HG03045 (cell line): ENCODE measurements around the gene HOPX.
"Not testable (repeated sequence)": the region's sequence is repeated elsewhere in the genome, so short reads cannot be mapped to it uniquely, and the experiment has no call there.

Source experiments
- ATAC-seq: cut with Tn5 transposase; IDR thresholded peaks from one replicate; pipeline ENCODE4 v1.9.1; 2021; ENCODE audit warnings: mild to moderate bottlenecking, moderate library complexity; ENCODE audit not compliant: unreplicated experiment

HOPX gene

DNA sequence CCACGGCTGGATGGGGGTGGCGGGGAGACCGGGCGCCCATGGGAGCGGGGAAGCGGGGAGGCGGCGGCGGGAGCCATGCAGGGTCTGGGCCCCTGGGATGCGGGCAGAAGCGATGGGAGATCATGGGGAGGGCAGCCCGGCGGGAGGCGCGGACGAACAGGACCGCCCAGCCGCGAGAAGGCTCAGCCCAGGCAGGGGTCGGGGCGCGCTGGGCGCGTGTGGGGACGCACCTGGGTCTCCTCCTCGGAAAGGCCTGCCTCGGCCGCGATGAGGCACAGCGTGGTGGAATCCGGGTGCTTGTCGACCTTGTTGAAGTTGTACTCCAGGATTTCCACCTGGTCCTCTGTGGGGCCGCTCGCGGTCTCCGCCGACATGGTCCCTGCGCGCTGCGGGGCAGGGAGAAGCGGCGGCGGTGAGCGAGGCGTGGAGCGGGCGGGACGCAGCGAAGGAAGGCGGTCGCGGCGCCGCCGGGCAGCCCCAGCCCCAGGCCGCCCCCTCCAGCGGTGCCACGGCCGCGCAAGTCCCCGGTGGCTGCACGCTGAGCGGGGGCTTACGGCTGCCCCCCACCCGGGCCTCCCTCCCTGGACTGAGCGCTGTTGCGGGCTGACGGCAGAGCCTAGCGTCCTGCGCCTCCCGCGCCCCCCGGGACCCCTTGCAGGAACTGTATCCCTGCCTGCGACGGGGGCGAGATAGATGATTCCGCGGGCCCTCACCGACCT, 25.3 kb downstream of the HOPX start:
- ATAC-seq: no peak

DNA sequence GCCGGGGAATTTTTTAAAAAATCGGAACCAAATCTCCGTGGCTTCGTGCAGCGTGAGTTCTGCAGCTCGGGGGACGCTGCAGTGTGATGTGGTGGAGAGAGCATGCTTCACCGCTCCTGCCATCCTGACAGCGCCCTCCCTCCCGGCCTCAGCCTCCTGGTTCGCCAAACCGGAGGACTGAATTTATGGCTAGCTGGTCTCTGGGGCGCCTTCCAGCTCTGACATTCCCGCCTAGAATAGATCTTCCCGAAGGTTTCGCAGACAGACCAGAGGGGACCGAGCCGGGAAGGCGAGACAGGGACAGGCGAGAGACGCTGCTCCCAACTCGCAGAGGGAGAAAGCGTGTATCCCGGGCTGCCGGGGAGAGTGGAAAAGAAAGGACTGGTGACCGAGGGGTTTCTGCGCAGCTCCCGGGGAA, 25.9 kb downstream of the HOPX start:
- ATAC-seq: no peak

DNA sequence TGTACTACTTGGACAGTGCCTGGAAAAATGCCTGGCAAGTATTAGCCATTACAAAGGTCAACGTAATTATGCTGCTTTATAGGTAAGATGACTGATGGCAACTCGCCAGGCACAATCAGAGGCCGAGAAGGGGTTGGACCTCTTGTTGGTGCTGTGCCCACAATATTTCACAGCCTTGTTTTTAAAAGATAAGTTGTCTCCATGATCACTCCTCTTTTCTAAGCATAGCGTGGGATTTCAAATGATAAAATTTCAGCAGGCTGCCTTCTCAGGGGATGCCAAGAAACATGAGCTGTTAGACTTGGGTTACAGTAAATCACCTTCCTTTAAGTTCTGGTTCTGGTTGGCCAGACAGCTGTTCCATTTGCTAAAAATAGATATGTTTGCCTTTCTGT, 26.9 kb downstream of the HOPX start:
- no peak for ATAC-seq

DNA sequence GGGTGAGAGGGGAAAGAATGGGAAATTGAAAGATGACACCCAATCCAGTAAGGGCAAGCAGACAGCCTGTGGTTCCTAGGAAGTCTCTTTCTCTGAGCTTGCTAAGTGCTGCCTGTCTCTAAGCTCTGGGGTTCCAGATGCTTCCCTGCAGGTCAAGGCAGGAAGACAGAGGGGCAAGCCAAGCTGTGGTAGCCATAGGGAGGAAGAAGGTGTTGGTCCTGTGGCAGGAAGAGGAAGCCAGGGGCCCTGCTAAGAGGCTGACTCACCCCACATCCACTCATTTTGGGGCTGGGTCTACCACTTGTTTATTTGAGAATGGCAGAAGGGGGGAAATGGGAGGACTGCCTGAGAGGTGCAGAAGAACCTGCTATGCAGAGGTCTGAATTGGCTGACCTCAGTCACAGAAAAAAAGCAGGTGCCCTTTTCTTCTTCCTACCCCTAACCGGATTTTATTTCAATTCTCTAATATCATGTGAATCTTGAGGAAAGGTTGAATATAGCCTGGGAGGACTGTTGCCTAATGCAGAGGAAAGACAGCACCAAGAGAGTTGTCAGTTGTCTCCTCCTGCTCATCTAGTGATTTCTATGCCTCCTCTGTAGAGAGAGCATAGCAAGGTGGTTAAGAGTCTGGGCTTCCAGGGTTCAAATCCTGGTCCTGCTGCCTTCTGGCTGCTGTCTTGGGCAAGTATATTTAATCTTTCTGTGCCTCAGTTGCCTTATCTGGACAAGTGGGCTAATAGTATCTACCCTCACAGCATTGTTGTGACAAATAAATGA, 27.4 kb downstream of the HOPX start:
- ATAC-seq: no peak

DNA sequence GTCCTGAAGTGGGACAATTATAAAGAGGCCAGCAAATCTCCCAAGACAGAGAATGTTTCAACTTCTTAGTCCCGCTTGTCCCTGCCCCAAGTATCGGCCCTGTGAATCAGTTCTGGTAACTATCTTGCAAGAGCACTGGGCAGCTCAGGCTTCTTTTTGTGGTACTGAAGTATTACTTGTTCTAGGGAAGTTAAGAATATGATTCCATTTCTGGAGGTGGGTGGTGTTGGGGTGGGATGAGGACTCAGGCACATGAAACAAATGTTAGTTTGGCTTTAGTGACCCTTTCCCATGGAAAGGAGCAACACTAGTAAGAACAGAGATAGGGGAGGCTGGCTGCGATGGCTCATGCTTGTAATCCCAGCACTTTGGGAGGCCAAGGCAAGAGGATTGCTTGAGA, 28.9 kb downstream of the HOPX start:
- ATAC-seq: no peak

DNA sequence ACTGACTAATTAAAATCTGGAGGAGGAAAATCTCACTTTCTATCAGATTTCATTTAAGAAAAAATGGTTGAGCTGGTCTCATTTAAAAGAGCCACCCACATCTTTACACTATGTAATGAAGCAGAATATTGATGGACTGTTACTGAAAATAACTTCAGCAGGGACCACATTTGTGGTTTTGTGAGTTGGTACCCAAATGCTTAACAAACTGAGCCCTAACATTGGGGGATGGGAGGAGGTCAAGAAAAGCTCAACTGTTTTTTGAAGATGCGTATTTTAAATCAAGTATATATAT, 30.1 kb downstream of the HOPX start:
- ATAC-seq: no peak

DNA sequence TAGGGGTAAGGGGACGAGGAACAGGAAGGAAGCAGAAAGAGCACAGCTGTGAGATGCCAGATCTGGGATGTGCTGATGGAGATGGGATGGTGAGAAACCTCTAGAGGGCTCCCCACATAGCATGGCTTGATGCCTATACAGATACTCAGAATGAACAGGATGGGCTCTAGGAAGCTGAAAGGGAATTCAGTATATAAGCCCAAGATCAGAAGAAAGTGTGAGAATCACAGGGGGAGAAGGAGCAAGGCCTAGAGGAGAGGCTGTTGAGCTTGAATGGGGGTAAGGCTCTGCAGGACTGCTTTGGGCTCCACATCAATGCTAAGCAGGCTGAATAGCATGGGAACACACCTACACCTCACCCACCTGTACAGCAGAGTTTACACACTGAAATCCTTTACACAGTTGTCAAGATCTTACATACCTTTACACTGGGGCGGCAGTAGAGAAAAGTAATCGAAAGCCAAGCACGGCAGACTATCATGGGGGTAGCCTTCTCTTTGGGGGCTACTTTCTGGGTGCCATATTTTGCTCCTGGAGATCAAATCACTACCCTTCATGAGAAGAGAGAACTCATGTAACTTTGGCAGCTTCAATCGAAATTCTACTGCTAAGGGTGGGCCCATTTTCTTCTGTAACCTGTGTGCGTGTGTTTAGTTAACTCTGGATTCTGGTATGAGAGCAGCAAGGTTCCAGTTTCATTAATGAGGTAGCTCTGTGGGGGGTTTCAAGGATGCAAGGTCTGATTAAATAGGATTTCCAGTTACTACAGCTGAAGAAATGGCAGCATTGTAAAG, 30.6 kb downstream of the HOPX start:
- no peak for ATAC-seq

DNA sequence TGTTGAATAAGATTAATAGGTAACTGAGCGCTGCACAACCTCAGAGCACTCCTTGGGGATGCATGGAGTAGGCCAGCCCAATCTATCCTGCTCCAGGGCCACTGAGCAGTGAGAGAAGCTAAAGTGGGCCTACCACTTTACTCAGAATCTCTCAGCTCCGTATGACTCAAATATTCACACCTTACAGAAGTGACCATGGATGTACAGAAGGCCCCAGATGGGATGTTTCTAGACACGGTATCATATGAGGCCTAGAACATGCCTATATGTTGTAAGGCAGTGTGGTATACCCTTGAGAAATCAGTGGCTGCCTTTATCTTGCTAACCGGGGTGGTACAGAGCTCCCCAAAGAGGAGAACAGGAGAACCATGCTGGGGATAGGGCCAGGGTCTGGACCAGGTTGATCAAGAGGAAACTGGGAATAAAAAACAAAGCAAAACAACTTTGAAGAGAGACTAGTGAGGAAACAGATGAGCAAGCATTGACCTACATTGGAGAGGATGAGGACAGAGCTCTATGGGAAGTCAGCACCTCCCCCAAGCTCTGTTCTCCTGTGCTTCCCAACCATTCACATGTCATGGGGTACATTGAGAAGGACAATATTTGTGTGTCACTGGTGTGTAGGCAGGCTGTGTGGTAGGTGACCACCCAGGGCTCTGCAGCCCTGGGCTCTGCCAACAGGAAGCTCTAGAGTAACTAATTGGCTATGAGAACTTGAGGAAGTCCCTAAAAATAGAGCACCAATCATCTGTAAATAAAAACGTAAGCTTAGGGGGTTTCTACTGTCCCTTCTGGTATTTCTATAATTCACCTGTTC, 31.4 kb downstream of the HOPX start:
- no peak for ATAC-seq

DNA sequence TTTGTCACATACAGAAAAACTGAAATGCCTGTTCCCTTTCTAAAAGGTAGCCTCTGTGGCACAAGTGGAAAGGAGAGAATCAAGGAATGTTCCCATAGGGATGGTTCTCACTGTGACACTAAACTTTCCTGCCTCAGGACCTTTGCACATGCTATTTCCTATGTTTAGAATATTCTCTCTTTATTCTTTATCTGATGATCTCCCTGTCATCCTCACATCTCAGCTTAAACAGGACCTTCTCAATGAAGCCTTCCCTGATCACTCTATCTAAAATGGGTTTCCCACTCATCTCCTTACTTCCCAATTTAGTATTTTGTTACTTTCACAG, 32.3 kb downstream of the HOPX start:
- no peak for ATAC-seq

DNA sequence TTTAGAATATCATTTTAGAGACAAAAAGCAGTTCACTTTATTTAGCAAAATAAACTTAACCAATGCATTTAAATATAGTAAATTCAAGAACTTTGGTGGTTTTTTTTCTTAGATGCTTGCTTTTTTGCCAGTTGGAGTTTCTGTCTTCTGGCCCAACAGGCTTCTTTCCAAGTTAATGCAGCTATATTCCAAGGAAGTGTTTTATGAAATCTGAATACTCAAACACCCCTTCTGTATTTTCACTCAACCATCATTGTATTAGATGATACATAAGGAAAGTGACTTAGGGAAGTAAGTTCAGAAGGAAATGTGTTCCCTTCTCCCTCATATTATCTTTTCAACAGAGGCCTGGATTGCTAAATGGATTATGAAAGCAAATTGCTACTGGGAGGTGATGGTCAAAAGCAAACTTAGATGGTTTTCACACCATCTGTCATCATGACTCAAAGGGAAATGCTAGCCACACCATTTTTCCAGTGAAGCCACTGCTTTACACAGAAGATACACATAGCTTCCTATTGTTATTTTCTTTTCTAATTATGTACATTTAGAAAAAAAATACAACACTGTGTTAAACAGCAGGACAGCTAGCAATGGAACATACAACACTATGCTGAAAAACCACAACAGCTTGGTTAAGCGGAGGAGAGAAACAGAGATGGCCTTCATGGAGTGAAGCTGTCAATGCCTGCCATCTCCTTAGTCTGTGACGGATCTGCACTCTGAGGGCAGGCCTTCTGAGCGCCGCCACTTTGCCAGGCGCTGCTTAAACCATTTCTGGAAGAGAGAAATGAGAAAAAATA, 32.9 kb downstream of the HOPX start:
- no peak for ATAC-seq

DNA sequence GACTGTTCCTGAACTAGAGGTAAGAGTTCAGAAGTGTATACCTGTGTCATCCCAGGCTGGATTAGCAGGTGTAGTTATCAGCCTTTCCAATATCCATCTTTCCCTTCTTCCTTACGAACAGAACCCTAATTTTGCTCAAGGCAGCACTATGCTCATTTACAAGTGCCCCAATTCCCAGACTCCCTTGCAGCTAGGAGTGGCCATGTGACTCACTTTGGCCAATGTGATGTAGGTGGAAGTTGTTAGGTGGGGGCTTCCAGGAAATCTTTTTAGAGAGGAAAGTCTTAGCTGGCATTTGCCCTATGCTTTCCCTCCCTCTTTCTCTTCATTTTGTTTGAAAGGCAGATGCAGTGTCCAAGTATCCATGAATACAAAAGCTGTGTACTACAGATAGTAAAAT, 34.8 kb downstream of the HOPX start:
- no peak for ATAC-seq

DNA sequence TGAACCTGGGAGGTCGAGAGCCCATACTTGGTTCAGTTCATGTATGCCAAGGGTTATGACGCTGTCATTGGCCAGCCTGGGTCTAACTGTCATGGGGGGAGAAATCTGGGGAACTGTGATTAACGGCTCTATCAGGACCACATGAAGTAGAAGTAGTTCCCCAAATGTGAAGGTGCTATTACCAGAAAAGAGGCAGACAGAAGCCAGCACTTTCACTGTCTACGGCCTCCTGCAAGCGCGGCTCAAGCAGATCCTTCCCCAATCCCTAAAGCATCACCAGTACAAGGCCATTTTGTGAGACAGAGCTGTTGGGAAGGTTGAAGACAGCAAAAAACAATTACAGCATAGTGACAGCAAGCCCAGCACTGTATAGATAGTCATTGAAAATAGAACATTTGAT, 37.5 kb downstream of the HOPX start:
- no peak for ATAC-seq

DNA sequence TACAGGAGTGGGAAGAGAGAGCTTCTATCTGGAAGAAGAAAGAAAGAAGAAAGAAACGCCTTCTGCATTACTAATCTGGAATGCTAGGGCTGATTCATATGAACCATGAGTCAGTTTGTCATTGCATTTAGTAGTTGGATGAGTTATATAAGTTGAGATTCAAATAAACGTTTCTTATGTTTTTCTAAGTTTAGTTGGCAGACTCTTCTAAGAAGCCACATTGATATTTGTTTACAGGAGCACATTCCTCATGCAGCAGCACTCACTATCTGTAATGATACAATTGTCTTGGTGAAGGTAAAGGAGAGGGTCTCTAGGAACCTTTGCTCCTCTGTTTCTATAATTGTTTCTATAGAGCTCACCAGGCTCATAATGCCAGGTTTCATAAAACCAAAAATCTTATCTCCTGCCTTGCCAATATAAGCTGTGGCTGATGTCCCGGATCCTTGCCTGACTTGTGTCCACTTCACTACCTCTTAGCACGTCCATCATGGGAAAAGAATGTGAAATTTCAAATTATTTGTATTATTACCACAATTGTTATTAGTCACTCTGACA, 39.5 kb downstream of the HOPX start:
- ATAC-seq: no peak

DNA sequence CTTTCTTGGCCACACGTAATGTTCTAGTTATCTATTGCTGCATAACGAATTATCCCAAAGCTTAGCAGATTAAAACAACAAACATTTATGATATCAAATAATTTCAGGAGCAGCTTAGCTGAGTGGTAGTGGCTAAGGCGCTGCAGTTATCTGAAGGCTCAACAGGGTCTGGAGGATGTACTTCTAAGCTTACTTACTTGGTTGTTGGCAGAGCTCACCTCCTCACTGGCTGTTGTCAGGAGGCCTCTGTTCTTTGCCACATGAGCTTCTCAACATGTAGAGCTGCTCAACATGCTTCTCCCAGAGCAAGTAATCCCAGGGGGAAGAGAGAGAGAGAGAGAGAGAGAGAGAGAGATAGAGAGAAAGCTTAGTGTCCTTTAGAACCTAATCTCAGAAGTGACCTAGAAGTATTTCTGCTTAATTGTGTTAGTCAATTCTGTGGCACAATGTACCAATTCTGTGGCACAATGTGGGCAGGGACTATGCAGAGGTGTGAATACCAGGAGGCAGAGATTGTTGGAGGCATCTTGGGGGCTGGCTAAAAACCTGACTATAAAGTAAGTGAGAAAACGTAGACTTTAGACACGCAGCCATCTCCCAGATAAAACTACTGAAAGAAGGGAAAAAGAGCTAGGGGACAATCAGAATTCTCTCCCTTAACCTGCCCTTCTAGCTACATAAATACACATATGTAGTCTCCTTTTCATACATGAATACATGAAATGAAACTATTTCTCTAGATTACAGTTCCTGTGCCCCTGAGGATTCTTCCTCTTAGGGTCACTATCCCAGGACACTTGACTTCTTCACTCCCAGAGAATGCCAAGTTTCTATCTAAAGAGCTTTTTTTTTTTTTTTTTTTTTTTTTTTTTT, 40.2 kb downstream of the HOPX start:
- no peak for ATAC-seq

DNA sequence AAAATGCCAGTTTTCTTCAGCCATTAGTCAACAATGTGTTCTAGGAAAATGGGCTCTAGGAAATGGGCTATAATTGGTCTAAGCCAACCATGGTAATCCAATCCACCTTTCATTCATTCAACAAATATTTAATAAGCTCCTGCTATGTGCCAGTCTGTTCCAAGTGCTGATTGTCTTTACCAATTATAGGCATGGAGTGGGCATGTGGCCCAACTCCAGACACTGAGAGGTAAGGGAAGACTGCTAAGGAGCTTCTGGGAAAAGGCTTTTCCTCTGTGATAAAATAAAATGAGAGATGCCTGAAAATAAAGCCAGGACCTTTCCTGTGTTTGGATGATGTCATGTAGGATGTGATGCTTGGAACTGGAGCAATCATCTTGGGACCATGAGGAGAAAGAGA, 43.3 kb downstream of the HOPX start:
- ATAC-seq: no peak

DNA sequence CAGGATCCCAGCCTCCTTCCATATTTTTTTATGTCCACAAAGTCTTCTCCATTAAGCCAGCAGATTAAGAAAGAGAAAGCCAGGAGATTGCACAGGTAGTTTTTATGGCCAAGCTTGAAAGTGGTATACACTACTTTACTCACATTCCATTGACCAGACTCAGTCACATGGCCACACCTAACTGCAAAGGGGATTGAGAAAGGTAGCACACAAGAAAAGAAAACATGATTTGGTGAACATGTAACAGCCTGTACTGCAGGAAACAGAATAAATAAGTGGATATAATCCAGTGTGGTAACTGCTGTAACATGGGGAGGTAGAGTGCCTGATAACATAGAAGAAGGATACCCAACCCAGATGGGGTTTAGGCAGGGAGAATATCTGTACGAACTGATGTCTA, 43.9 kb downstream of the HOPX start:
- no peak for ATAC-seq

DNA sequence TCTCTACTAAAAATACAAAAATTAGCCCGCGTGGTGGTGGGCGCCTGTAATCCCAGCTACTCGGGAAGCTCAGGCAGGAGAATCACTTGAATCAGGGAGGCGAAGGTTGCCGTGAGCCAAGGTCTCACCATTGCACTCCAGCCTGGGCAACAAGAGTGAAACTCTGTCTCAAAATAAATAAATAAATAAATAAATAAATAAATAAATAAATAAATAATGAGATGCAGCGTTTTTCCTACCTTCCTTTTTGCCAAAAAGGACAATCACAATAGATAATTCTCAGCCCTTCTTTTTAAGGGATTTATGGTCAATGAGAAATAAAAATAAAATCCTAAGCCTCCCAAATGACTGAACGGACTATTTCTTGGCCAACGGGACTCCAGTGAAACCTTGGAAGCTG, 46.1 kb downstream of the HOPX start:
- not testable (repeated sequence) for ATAC-seq

DNA sequence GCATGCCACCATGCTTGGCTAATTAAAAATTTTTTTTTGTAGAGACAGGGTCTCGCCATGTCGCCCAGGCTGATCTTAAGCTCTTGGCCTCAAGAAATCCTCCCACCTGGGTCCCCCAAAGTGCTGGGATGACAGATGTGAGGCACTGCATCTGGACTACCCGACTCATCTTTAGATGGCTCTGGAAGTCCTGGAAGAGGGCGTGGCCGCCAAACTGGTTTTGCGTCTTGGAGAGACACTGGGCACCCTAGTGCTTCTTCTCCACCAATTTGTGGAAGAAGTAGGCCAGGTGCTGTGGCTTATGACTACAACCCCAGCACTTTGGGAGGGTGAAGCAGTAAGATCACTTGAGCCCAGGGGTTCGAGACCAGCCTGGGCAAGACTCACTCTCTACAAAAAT, 47.6 kb downstream of the HOPX start:
- no peak for ATAC-seq
